Mucosa of descending colon (tissue), 3 donors: ENCODE measurements around the gene CCDC183. TPM values are rescaled to one million over a fixed set of nuclear protein-coding genes. Genes with fewer than 3 reads are reported as not detected.

Experiments used
- ATAC-seq: fragments of 200-7000 bp; cut with Tn5 transposase; one replicate; pipeline ENCODE4 v1.9.1; 2020; ENCODE audit warnings: mild to moderate bottlenecking, moderate library complexity
- DNase-seq, 3 donors: peaks; one replicate each; pipeline ENCODE4 v3.0.0-alpha.2; 2020
- H3K36me3 ChIP-seq: fragments of 200-600 bp; one replicate; pipeline ENCODE4 v1.8.0; 2021; ENCODE audit warnings: low read depth, mild to moderate bottlenecking
- H3K4me1 ChIP-seq: fragments of 200-600 bp; one replicate; pipeline ENCODE4 v1.8.0; 2021; ENCODE audit warnings: low read depth, mild to moderate bottlenecking
- H3K4me3 ChIP-seq: fragments of 200-600 bp; one replicate; pipeline ENCODE4 v1.8.0; 2021; ENCODE audit warnings: mild to moderate bottlenecking
- H3K9me3 ChIP-seq: fragments of 200-600 bp; one replicate; pipeline ENCODE4 v1.8.0; 2021; ENCODE audit warnings: mild to moderate bottlenecking
- CTCF ChIP-seq: fragments of 200-600 bp; IDR thresholded peaks from one replicate; pipeline ENCODE4 v1.8.0; 2022; ENCODE audit warnings: antibody characterized with exemption, mild to moderate bottlenecking
- intact Hi-C, 2 donors: fragments of 100-400 bp; cut with DNase I in 1 of 2; cut with micrococcal nuclease in 1 of 2; formaldehyde crosslinking; loops; one replicate each; pipeline versions ENCODE4 v1.11.0 to v1.11.1; 2022; cut with DNase I, micrococcal nuclease
- total RNA-seq, 3 donors: library from RNA; stranded (reverse); fragmentation: NEBNext Ultra II Directional in 2 of 3; extraction: Animal tissue kit (Norgen Biotek cat#: 25700) in 2 of 3; gene quantifications; one replicate each; pipeline versions ENCODE4 v1.2.1 to v1.2.4, GENCODE V29; 2021 to 2023
- donor health status: DM: no; HTN: no; CAD: no; lungs with moderate emphysema.
- donor health status: DM: no; HTN: no; CAD: no.
- donor health status: DM: no; HTN: yes; CAD: no.

CCDC183 gene
- total RNA-seq, 3 donors from 2014 or later = 4.0 to 38.0 (median 7.0) TPM

- intact Hi-C loops = no loop called here
- ATAC-seq = no peak
Measured at GRCh38 chr9:136804509-136805206, 8.5 kb downstream of the CCDC183 start.

DNA sequence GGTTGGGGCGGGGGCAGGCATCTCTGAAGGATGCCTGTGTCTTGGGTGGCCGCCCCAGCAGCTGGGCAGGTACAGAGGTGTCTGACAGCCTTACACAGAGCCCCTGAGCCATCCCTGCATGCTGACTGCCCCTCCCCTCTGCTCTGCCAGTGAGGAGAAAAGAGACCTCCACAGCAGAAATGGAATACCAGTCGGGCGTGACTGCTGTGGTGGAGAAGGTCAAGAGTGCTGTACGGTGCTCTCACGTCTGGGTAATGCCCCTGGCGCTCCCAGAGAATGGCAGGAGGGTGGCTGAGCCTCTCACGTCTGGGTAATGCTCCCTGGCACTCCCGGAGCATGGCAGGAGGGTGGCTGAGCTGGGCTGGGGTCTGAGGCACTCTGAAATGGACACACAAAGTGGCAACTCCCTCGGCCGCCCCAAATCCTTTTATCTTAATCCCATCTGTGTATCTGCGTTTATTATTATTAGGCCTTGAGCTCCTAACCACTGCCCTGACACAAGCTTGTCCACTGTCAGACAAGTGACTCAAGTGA, 9.1 kb downstream of the CCDC183 start:
- H3K4me1 ChIP-seq = peaks cover 37% of the 10 kb centered on the region
- intact Hi-C loops = no loop called here
- DNase-seq = peak in 1 of 3 donors; percentile 46

More at GRCh38 chr9:136804509-136805206, 8.5 kb downstream of the CCDC183 start:
- H3K9me3 ChIP-seq = no peaks in the 10 kb centered on the region
- H3K4me3 ChIP-seq = no peak overlapping the region
- peaks cover 36% of the 10 kb centered on the region for H3K4me1 ChIP-seq
- no peak for TF ChIP-seq CTCF
- peak in 1 of 3 donors; percentile 41 for DNase-seq
- H3K36me3 ChIP-seq = no peaks in the 10 kb centered on the region

GRCh38 chr9:136806067-136806466, 9.9 kb downstream of the CCDC183 start:
- DNase-seq (peak in 1 of 3 donors; percentile 49), ATAC-seq (no peak)
- Histone ChIP-seq H3K4me1 (peaks cover 33% of the 10 kb centered on the region), H3K4me3 (no peak overlapping the region), H3K9me3 (no peaks in the 10 kb centered on the region), H3K36me3 (peaks cover 2% of the 10 kb centered on the region)
- no peak for TF ChIP-seq CTCF
- intact Hi-C loops = no loop called here

More for the DNA sequence above, 9.1 kb downstream of the CCDC183 start:
- Histone ChIP-seq H3K36me3 (no peaks in the 10 kb centered on the region), H3K9me3 (no peaks in the 10 kb centered on the region), H3K4me3 (no peak overlapping the region)
- ATAC-seq = no peak
- TF ChIP-seq CTCF = no peak

- ATAC-seq (peak; percentile 4), DNase-seq (peak in 1 of 3 donors; percentile 55)
- Histone ChIP-seq H3K4me3 (no peak overlapping the region), H3K9me3 (no peaks in the 10 kb centered on the region), H3K36me3 (peaks cover 4% of the 10 kb centered on the region), H3K4me1 (peaks cover 30% of the 10 kb centered on the region)
- intact Hi-C loops = no loop called here
- no peak for TF ChIP-seq CTCF
Measured at GRCh38 chr9:136806631-136807201, 10.6 kb downstream of the CCDC183 start.

GRCh38 chr9:136807281-136808074, 11.3 kb downstream of the CCDC183 start, which contains the start of gene RABL6:
TSS of gene RABL6 (plus strand) at chr9:136807948. CDS start at chr9:136808197, 249 bp downstream.
- peak within 1 kb of the TSS; percentile 93 for H3K4me3 ChIP-seq
- no peak for TF ChIP-seq CTCF
- intact Hi-C loops = no loop called here
- DNase-seq = peak; percentile 76 to 88 (median 84)
- H3K9me3 ChIP-seq = no peaks in the 10 kb centered on the region
- peak; percentile 92 for ATAC-seq
- H3K36me3 ChIP-seq = peaks cover 4% of the 10 kb centered on the region
- H3K4me1 ChIP-seq = peaks cover 30% of the 10 kb centered on the region
